ENCODE data around the gene ERICH2.

GRCh38 chr2:170842785-170843184, 72.6 kb downstream of the ERICH2 start:
- TF ChIP-seq, protein P1, sequence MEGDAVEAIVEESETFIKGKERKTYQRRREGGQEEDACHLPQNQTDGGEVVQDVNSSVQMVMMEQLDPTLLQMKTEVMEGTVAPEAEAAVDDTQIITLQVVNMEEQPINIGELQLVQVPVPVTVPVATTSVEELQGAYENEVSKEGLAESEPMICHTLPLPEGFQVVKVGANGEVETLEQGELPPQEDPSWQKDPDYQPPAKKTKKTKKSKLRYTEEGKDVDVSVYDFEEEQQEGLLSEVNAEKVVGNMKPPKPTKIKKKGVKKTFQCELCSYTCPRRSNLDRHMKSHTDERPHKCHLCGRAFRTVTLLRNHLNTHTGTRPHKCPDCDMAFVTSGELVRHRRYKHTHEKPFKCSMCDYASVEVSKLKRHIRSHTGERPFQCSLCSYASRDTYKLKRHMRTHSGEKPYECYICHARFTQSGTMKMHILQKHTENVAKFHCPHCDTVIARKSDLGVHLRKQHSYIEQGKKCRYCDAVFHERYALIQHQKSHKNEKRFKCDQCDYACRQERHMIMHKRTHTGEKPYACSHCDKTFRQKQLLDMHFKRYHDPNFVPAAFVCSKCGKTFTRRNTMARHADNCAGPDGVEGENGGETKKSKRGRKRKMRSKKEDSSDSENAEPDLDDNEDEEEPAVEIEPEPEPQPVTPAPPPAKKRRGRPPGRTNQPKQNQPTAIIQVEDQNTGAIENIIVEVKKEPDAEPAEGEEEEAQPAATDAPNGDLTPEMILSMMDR (IDR thresholded peaks at IDR 0.05; ENCODE audit: insufficient read depth, low read depth, low read length), result no peak
- no peak for TF ChIP-seq EZH2 (IDR thresholded peaks at IDR 0.05; ENCODE audit: insufficient read depth, low read length)

All from astrocyte (in vitro differentiated cells and primary cell).